Endodermal cell (in vitro differentiated cells): ENCODE data around the gene SLC7A10. TPM values are rescaled to one million over a fixed set of nuclear protein-coding genes. Genes with fewer than 3 reads are reported as not detected.

Experiments
- DNase-seq: peaks from one replicate; pipeline ENCODE4 v3.0.0-alpha.2; 2017
- H3K27ac ChIP-seq: 2 replicates; pipeline ENCODE4 v1.5.1; 2013; ENCODE audit warnings: mild to moderate bottlenecking, low read depth, low read length, moderate library complexity
- H3K27me3 ChIP-seq: 2 replicates; pipeline ENCODE4 v1.6.1; 2013; ENCODE audit warnings: mild to moderate bottlenecking, low read length, moderate library complexity; ENCODE audit not compliant: insufficient read depth, control insufficient read depth, poor library complexity, severe bottlenecking
- H3K36me3 ChIP-seq: 2 replicates; pipeline ENCODE4 v1.7.0; 2013; ENCODE audit warnings: mild to moderate bottlenecking, low read length, moderate library complexity; ENCODE audit not compliant: control insufficient read depth, insufficient read depth
- H3K4me1 ChIP-seq: one replicate; pipeline ENCODE4 v1.7.0; 2013; ENCODE audit warnings: low read length; ENCODE audit not compliant: control insufficient read depth, insufficient read depth
- H3K4me3 ChIP-seq: 2 replicates; pipeline ENCODE4 v1.5.1; 2013; ENCODE audit warnings: mild to moderate bottlenecking, low read length, moderate library complexity
- H3K9ac ChIP-seq: 2 replicates; pipeline ENCODE4 v1.6.1; 2013; ENCODE audit warnings: mild to moderate bottlenecking, low read length, moderate library complexity; ENCODE audit not compliant: poor library complexity, severe bottlenecking; ENCODE audit errors: extremely low read depth
- H3K9me3 ChIP-seq: 2 replicates; pipeline ENCODE4 v1.6.1; 2013; ENCODE audit warnings: mild to moderate bottlenecking, low read length, moderate library complexity; ENCODE audit not compliant: control insufficient read depth
- H3K27ac Mint-ChIP-seq: 2 replicates; pipeline ENCODE4 v1.8.0; 2020; ENCODE audit warnings: mixed read lengths
- H3K27me3 Mint-ChIP-seq: 2 replicates; pipeline ENCODE4 v1.8.0; 2021; ENCODE audit warnings: mild to moderate bottlenecking, mixed read lengths; ENCODE audit not compliant: insufficient read depth
- H3K36me3 Mint-ChIP-seq: 2 replicates; pipeline ENCODE4 v1.8.0; 2020; ENCODE audit warnings: low read depth, mixed read lengths
- H3K4me1 Mint-ChIP-seq: 2 replicates; pipeline ENCODE4 v1.8.0; 2020; ENCODE audit warnings: mixed read lengths
- H3K4me3 Mint-ChIP-seq: 2 replicates; pipeline ENCODE4 v1.8.0; 2020; ENCODE audit warnings: mild to moderate bottlenecking, moderate library complexity, mixed read lengths
- H3K9me3 Mint-ChIP-seq: 2 replicates; pipeline ENCODE4 v1.8.0; 2020; ENCODE audit warnings: mild to moderate bottlenecking, mixed read lengths
- WGBS, 2 experiments: methylation state at CpG; one replicate each; pipeline versions ENCODE4 v1.1.5 to v1.1.7; 2013; ENCODE audit warnings: missing lambda C conversion rate in 2 of 2, mixed read lengths in 1 of 2; ENCODE audit not compliant: insufficient coverage in 1 of 2, insufficient read length in 1 of 2; 5-methylcytosine and 5-hydroxymethylcytosine counted together
- total RNA-seq, 2 donors: library from RNA; stranded (reverse); fragmentation: NEBNext Ultra II Directional in 1 of 2; extraction: Animal tissue kit (Norgen Biotek cat#: 25700) in 1 of 2; gene quantifications; 2 replicates in 1 of 2; 3 replicates in 1 of 2; pipeline ENCODE4 v1.2.1, GENCODE V29; 2021
- TF ChIP-seq, protein P1 (sequence below): fragments of 200-600 bp; sonication (generic); conservative IDR thresholded peaks from 2 replicates; pipeline ENCODE4 v1.5.0; 2021; ENCODE audit warnings: antibody characterized with exemption, mild to moderate bottlenecking

Gene SLC7A10
- total RNA-seq, 2 donors from 2014 or later: 0.35 TPM; not detected in 1

GRCh38 chr19:33251526-33252090 is 26.0 kb upstream of the SLC7A10 start:
- TF ChIP-seq, protein P1, sequence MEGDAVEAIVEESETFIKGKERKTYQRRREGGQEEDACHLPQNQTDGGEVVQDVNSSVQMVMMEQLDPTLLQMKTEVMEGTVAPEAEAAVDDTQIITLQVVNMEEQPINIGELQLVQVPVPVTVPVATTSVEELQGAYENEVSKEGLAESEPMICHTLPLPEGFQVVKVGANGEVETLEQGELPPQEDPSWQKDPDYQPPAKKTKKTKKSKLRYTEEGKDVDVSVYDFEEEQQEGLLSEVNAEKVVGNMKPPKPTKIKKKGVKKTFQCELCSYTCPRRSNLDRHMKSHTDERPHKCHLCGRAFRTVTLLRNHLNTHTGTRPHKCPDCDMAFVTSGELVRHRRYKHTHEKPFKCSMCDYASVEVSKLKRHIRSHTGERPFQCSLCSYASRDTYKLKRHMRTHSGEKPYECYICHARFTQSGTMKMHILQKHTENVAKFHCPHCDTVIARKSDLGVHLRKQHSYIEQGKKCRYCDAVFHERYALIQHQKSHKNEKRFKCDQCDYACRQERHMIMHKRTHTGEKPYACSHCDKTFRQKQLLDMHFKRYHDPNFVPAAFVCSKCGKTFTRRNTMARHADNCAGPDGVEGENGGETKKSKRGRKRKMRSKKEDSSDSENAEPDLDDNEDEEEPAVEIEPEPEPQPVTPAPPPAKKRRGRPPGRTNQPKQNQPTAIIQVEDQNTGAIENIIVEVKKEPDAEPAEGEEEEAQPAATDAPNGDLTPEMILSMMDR: no peak
- H3K27ac ChIP-seq: no peak overlapping the region
- Mint-ChIP-seq H3K9me3 (no peaks in the 10 kb centered on the region), H3K4me3 (no peak overlapping the region), H3K4me1 (no peaks in the 10 kb centered on the region), H3K36me3 (no peaks in the 10 kb centered on the region), H3K27me3 (no peaks in the 10 kb centered on the region), H3K27ac (no peak overlapping the region)
- no peaks in the 10 kb centered on the region for H3K36me3 ChIP-seq
- no peak overlapping the region for H3K4me3 ChIP-seq
- no peak overlapping the region for H3K9ac ChIP-seq
- no peaks in the 10 kb centered on the region for H3K4me1 ChIP-seq
- H3K27me3 ChIP-seq: no peaks in the 10 kb centered on the region
- DNase-seq: no peak
- WGBS, 2 experiments: 88 to 90% methylated on average over 11 to 17 of the region's 17 CpGs
- H3K9me3 ChIP-seq: no peaks in the 10 kb centered on the region

- TF ChIP-seq, protein P1: no peak
- WGBS, 2 experiments: 74 to 76% methylated on average over 5 to 12 of the region's 12 CpGs
- no peaks in the 10 kb centered on the region for H3K4me1 Mint-ChIP-seq
- Histone ChIP-seq H3K36me3 (no peaks in the 10 kb centered on the region), H3K27me3 (no peaks in the 10 kb centered on the region), H3K9ac (no peak overlapping the region), H3K4me3 (no peak overlapping the region), H3K4me1 (no peaks in the 10 kb centered on the region), H3K27ac (no peak overlapping the region), H3K9me3 (peaks cover under 1% of the 10 kb centered on the region)
- no peaks in the 10 kb centered on the region for H3K9me3 Mint-ChIP-seq
- no peak overlapping the region for H3K27ac Mint-ChIP-seq
- H3K27me3 Mint-ChIP-seq: no peaks in the 10 kb centered on the region
- no peaks in the 10 kb centered on the region for H3K36me3 Mint-ChIP-seq
- no peak for DNase-seq
- no peak overlapping the region for H3K4me3 Mint-ChIP-seq
Measured at GRCh38 chr19:33251076-33251475, 25.4 kb upstream of the SLC7A10 start.

GRCh38 chr19:33250500-33250899 is 24.9 kb upstream of the SLC7A10 start:
- no peak overlapping the region for H3K27ac Mint-ChIP-seq
- TF ChIP-seq, protein P1: no peak
- H3K4me3 Mint-ChIP-seq: no peak overlapping the region
- peaks cover 4% of the 10 kb centered on the region for H3K9me3 Mint-ChIP-seq
- no peak for DNase-seq
- no peak overlapping the region for H3K27ac ChIP-seq
- H3K9ac ChIP-seq: no peak overlapping the region
- H3K27me3 Mint-ChIP-seq: no peaks in the 10 kb centered on the region
- no peaks in the 10 kb centered on the region for H3K4me1 ChIP-seq
- H3K9me3 ChIP-seq: peaks cover 6% of the 10 kb centered on the region
- WGBS, 2 experiments: 91 to 100% methylated on average over 1 of the region's 1 CpG
- H3K36me3 ChIP-seq: no peaks in the 10 kb centered on the region
- H3K36me3 Mint-ChIP-seq: no peaks in the 10 kb centered on the region
- H3K4me1 Mint-ChIP-seq: no peaks in the 10 kb centered on the region
- no peaks in the 10 kb centered on the region for H3K27me3 ChIP-seq
- no peak overlapping the region for H3K4me3 ChIP-seq
